Lung (tissue), 12 donors: ENCODE results near the gene PPM1H. TPM values are rescaled to one million over a fixed set of nuclear protein-coding genes. Genes with fewer than 3 reads are reported as not detected.

Experiments
- ATAC-seq: fragments of 200-7000 bp; cut with Tn5 transposase; one replicate; pipeline ENCODE4 v1.9.1; 2020; ENCODE audit warnings: moderate number of reproducible peaks; ENCODE audit not compliant: insufficient read depth, low FRiP score
- DNase-seq, 3 donors: peaks; one replicate each; pipeline ENCODE4 v3.0.0-alpha.2; 2013 to 2017
- H3K27ac ChIP-seq, 2 donors: one replicate each; pipeline ENCODE4 v1.5.1; 2013; ENCODE audit warnings: mild to moderate bottlenecking in 2 of 2, moderate library complexity in 2 of 2, control low read depth in 1 of 2, inconsistent platforms in 1 of 2, low read depth in 1 of 2, low read length in 1 of 2
- H3K27me3 ChIP-seq, 3 donors: one replicate each; pipeline ENCODE4 v1.5.1; 2013; ENCODE audit warnings: low read length in 2 of 3; ENCODE audit not compliant: control insufficient read depth in 3 of 3, insufficient read depth in 3 of 3
- H3K36me3 ChIP-seq, 4 donors: one replicate each; pipeline ENCODE4 v1.5.1; 2013; ENCODE audit warnings: low read length in 4 of 4, mild to moderate bottlenecking in 1 of 4, moderate library complexity in 1 of 4; ENCODE audit not compliant: control insufficient read depth in 4 of 4, insufficient read depth in 4 of 4
- H3K4me1 ChIP-seq, 5 donors: one replicate each; pipeline ENCODE4 v1.5.1; 2013; ENCODE audit warnings: low read length in 5 of 5, mild to moderate bottlenecking in 2 of 5, moderate library complexity in 1 of 5; ENCODE audit not compliant: control insufficient read depth in 5 of 5, insufficient read depth in 5 of 5
- H3K4me3 ChIP-seq: one replicate; pipeline ENCODE4 v1.5.1; 2013; ENCODE audit warnings: mild to moderate bottlenecking, control low read depth, moderate library complexity
- H3K9ac ChIP-seq, 2 donors: one replicate each; pipeline ENCODE4 v1.5.1; 2013; ENCODE audit warnings: low read length in 2 of 2, control low read depth in 1 of 2; ENCODE audit not compliant: insufficient read depth in 1 of 2
- H3K9me3 ChIP-seq, 4 donors: one replicate each; pipeline ENCODE4 v1.5.1; 2013; ENCODE audit warnings: low read length in 3 of 4, mild to moderate bottlenecking in 1 of 4, moderate library complexity in 1 of 4; ENCODE audit not compliant: control insufficient read depth in 4 of 4, insufficient read depth in 3 of 4
- WGBS, 2 donors: extraction: QIAGEN DNeasy Blood & Tissue Kit; methylation state at CpG; one replicate each; pipeline ENCODE4 v1.1.7; 2013; 5-methylcytosine and 5-hydroxymethylcytosine counted together
- polyA plus RNA-seq, 2 donors: library from polyadenylated mRNA; stranded (reverse); fragments of 200-250 nt; gene quantifications; one replicate each; pipeline ENCODE4 v1.2.1, GENCODE V29; 2013
- total RNA-seq, 2 donors: library from RNA; depleted of rRNA in 1 of 2; stranded (reverse); fragments of >200 nt in 1 of 2; gene quantifications; one replicate each; pipeline ENCODE4 v1.2.1, GENCODE V29; 2014 to 2021
- TF ChIP-seq, protein P1 (sequence below): IDR thresholded peaks from 2 replicates; pipeline ENCODE4 v1.5.1; 2012; ENCODE audit warnings: mild to moderate bottlenecking; ENCODE audit errors: control extremely low read depth, extremely low read depth
- donor health status: control.
- donor health status: control.
- donor health status: Bipolar disorder and iron deficiency.
- donor health status: healthy.
- donor health status: DM: yes; HTN: yes; CAD: no.

PPM1H gene
- total and polyA plus RNA-seq, 4 donors = 2.0 to 11.2 (median 5.7) TPM

DNA sequence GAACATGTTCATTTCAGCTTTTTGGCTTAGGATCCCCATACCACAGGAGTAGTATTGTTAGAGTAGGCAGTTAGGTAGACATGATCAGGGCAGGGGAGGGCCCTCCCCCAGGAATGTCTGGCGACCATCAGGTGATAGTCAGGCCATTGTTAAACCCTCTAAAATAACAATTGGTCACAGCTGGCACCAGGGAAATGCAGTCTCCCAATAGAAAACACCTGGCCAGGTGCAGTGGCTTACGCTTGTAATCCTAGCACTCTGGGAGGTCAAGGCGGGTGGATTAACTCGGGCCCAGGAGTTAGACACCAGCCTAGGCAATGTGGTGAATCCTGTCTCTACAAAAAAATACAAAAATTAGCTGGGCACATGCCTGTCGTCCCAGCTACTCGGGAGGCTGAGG, 281.2 kb downstream of the PPM1H start:
- no peaks in the 10 kb centered on the region for H3K27me3 ChIP-seq
- no peak overlapping the region for H3K9ac ChIP-seq
- H3K36me3 ChIP-seq = no peaks in the 10 kb centered on the region
- peaks cover 0 to 2% (median 0%) of the 10 kb centered on the region in 5 donors for H3K4me1 ChIP-seq
- no peak overlapping the region for H3K4me3 ChIP-seq
- no peak overlapping the region for H3K27ac ChIP-seq
- no peaks in the 10 kb centered on the region for H3K9me3 ChIP-seq
- ATAC-seq (no peak), DNase-seq (no peak)
- 76 to 96% methylated on average over 6 of the region's 6 CpGs for WGBS, 2 donors
- TF ChIP-seq, protein P1, sequence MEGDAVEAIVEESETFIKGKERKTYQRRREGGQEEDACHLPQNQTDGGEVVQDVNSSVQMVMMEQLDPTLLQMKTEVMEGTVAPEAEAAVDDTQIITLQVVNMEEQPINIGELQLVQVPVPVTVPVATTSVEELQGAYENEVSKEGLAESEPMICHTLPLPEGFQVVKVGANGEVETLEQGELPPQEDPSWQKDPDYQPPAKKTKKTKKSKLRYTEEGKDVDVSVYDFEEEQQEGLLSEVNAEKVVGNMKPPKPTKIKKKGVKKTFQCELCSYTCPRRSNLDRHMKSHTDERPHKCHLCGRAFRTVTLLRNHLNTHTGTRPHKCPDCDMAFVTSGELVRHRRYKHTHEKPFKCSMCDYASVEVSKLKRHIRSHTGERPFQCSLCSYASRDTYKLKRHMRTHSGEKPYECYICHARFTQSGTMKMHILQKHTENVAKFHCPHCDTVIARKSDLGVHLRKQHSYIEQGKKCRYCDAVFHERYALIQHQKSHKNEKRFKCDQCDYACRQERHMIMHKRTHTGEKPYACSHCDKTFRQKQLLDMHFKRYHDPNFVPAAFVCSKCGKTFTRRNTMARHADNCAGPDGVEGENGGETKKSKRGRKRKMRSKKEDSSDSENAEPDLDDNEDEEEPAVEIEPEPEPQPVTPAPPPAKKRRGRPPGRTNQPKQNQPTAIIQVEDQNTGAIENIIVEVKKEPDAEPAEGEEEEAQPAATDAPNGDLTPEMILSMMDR = no peak

GRCh38 chr12:62653304-62653703, 281.6 kb downstream of the PPM1H start:
- Histone ChIP-seq H3K9me3 (no peaks in the 10 kb centered on the region), H3K27ac (no peak overlapping the region), H3K27me3 (no peaks in the 10 kb centered on the region), H3K9ac (no peak overlapping the region), H3K4me3 (no peak overlapping the region), H3K4me1 (peaks cover 0 to 2% (median 0%) of the 10 kb centered on the region in 5 donors), H3K36me3 (no peaks in the 10 kb centered on the region)
- 72 to 85% methylated on average over 3 of the region's 3 CpGs for WGBS, 2 donors
- TF ChIP-seq, protein P1 = no peak
- DNase-seq (no peak), ATAC-seq (no peak)

DNA sequence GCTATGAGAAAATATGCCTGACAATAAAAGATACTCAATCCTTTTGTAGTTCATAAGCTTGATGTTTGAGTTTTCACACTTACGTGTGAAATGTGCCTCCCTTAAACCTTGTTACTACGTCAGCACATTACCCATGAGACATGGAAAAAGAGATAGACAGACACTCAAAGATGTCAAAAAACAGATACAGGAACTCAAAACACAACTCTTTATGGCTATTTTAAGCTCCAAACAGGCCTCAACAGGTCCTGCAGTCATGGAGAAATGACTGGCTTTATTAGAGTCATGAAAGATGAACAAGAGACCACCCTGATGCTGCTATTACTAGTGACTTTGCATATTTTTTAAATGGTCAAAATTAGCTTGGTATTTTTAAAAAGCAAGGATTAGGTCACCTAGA, 283.8 kb downstream of the PPM1H start:
- no peak for ATAC-seq
- Histone ChIP-seq H3K4me3 (no peak overlapping the region), H3K36me3 (peaks cover 0 to 1% (median 0%) of the 10 kb centered on the region in 4 donors), H3K4me1 (peaks cover 0 to 2% (median 0%) of the 10 kb centered on the region in 5 donors), H3K27ac (no peak overlapping the region), H3K9ac (no peak overlapping the region), H3K27me3 (no peaks in the 10 kb centered on the region), H3K9me3 (no peaks in the 10 kb centered on the region)
- no peak for DNase-seq
- 93 to 94% methylated on average over 2 of the region's 2 CpGs for WGBS, 2 donors
- TF ChIP-seq, protein P1 = no peak
